Neural progenitor cell (in vitro differentiated cells): Measurements from ENCODE around the gene CACFD1.

Source experiments
- CTCF ChIP-seq: fragments of 200-600 bp; sonication (generic); IDR thresholded peaks from 2 replicates; pipeline ENCODE4 v1.5.1; 2017; ENCODE audit warnings: antibody characterized with exemption, mild to moderate bottlenecking
- EZH2phosphoT487 ChIP-seq: fragments of 200-600 bp; sonication (generic); IDR thresholded peaks from 2 replicates; pipeline ENCODE4 v1.6.1; 2017; ENCODE audit warnings: antibody characterized with exemption

- TF ChIP-seq CTCF: no peak
- TF ChIP-seq EZH2phosphoT487: no peak
These were observed 46.9 kb downstream of the CACFD1 start for GRCh38 chr9:133506653-133507038.
